ENCODE results near the gene CTR9. TPM values are rescaled to one million over a fixed set of nuclear protein-coding genes. Genes with fewer than 3 reads are reported as not detected.

The CTR9 gene
- total RNA-seq, 1 donor from 2014 or later: 22.9 TPM

GRCh38 chr11:10763766-10764165, 12.7 kb downstream of the CTR9 start:
- Histone ChIP-seq H3K36me3 (peaks cover 85% of the 10 kb centered on the region), H3K27me3 (ENCODE audit: low read depth) (no peaks in the 10 kb centered on the region), H3K4me1 (peaks cover 13% of the 10 kb centered on the region), H3K9me3 (replicated peaks) (no peaks in the 10 kb centered on the region), H3K27ac (replicated peaks) (no peak overlapping the region), H3K4me3 (no peak overlapping the region)
- DNase-seq: no peak
- intact Hi-C loops (cut with micrococcal nuclease): no loop called here
- no peak for TF ChIP-seq CTCF (IDR thresholded peaks at IDR 0.05; ENCODE audit: borderline replicate concordance)

- no peaks in the 10 kb centered on the region for H3K9me3 ChIP-seq (replicated peaks)
These were observed 13.4 kb downstream of the CTR9 start for GRCh38 chr11:10764412-10764811.

GRCh38 chr11:10770626-10771254, 19.7 kb downstream of the CTR9 start:
- no peaks in the 10 kb centered on the region for H3K27me3 ChIP-seq (ENCODE audit: low read depth)
- no peak overlapping the region for H3K27ac ChIP-seq (replicated peaks)
- no peak overlapping the region for H3K4me3 ChIP-seq
- DNase-seq: peak; percentile 55
- no peaks in the 10 kb centered on the region for H3K9me3 ChIP-seq (replicated peaks)
- intact Hi-C loops (cut with micrococcal nuclease): no loop called here
- peaks cover 21% of the 10 kb centered on the region for H3K4me1 ChIP-seq
- H3K36me3 ChIP-seq: peaks cover 54% of the 10 kb centered on the region
- peak; percentile 81 for TF ChIP-seq CTCF (IDR thresholded peaks at IDR 0.05; ENCODE audit: borderline replicate concordance)

More at GRCh38 chr11:10764412-10764811, 13.4 kb downstream of the CTR9 start:
- Histone ChIP-seq H3K27me3 (ENCODE audit: low read depth) (no peaks in the 10 kb centered on the region), H3K4me3 (no peak overlapping the region), H3K4me1 (peaks cover 13% of the 10 kb centered on the region), H3K36me3 (peaks cover 78% of the 10 kb centered on the region), H3K27ac (replicated peaks) (no peak overlapping the region)
- TF ChIP-seq CTCF (IDR thresholded peaks at IDR 0.05; ENCODE audit: borderline replicate concordance): no peak
- intact Hi-C loops (cut with micrococcal nuclease): no loop called here
- no peak for DNase-seq

- peaks cover 14% of the 10 kb centered on the region for H3K4me1 ChIP-seq
- no peaks in the 10 kb centered on the region for H3K27me3 ChIP-seq (ENCODE audit: low read depth)
- no peak overlapping the region for H3K4me3 ChIP-seq
- peaks cover 54% of the 10 kb centered on the region for H3K36me3 ChIP-seq
- no peak for DNase-seq
- no peak for TF ChIP-seq CTCF (IDR thresholded peaks at IDR 0.05; ENCODE audit: borderline replicate concordance)
- intact Hi-C loops (cut with micrococcal nuclease): no loop called here
- H3K9me3 ChIP-seq (replicated peaks): no peaks in the 10 kb centered on the region
- H3K27ac ChIP-seq (replicated peaks): no peak overlapping the region
These were observed 20.4 kb downstream of the CTR9 start for GRCh38 chr11:10771457-10771856.

- H3K4me1 ChIP-seq: peaks cover 40% of the 10 kb centered on the region
- H3K27ac ChIP-seq (replicated peaks): no peak overlapping the region
- no peaks in the 10 kb centered on the region for H3K9me3 ChIP-seq (replicated peaks)
- peaks cover 63% of the 10 kb centered on the region for H3K36me3 ChIP-seq
- H3K4me3 ChIP-seq: no peak overlapping the region
- intact Hi-C loops (cut with micrococcal nuclease): no loop called here
- TF ChIP-seq CTCF (IDR thresholded peaks at IDR 0.05; ENCODE audit: borderline replicate concordance): no peak
- no peak for DNase-seq
- no peaks in the 10 kb centered on the region for H3K27me3 ChIP-seq (ENCODE audit: low read depth)
These were observed 23.8 kb downstream of the CTR9 start for GRCh38 chr11:10774811-10775210.

All from left ventricle myocardium inferior (tissue), 1 donor.